Kidney tubule cell (primary cell): ENCODE results near the gene SETD6.

Experiments
- DNase-seq: peaks from one replicate; pipeline ENCODE4 v3.0.0-alpha.2; 2018; ENCODE audit warnings: low spot score

The SETD6 gene

GRCh38 chr16:58494981-58495520 is 20.3 kb upstream of the SETD6 start:
- peak; percentile 99 for DNase-seq

GRCh38 chr16:58495521-58496331 is 19.6 kb upstream of the SETD6 start:
- no peak for DNase-seq

GRCh38 chr16:58497468-58497867 is 17.8 kb upstream of the SETD6 start:
- no peak for DNase-seq

- no peak for DNase-seq
Measured at GRCh38 chr16:58497935-58498334, 17.4 kb upstream of the SETD6 start.

- no peak for DNase-seq
Measured at GRCh38 chr16:58498341-58499091, 16.8 kb upstream of the SETD6 start.

GRCh38 chr16:58499092-58499511 is 16.2 kb upstream of the SETD6 start:
- DNase-seq: no peak

- peak; percentile 93 for DNase-seq
Measured at GRCh38 chr16:58499615-58500351, 15.5 kb upstream of the SETD6 start, which contains the start of gene NDRG4. NDRG4 (plus strand) TSS chr16:58500143; CDS start chr16:58500249, 106 bp downstream.

GRCh38 chr16:58500430-58501241 is 14.7 kb upstream of the SETD6 start:
- DNase-seq: peak; percentile 18

- DNase-seq: peak; percentile 22
Measured at GRCh38 chr16:58501242-58502131, 13.8 kb upstream of the SETD6 start.

- no peak for DNase-seq
Measured at GRCh38 chr16:58502217-58502921, 12.9 kb upstream of the SETD6 start.

GRCh38 chr16:58503166-58503862 is 12.0 kb upstream of the SETD6 start:
- no peak for DNase-seq

- no peak for DNase-seq
Measured at GRCh38 chr16:58503863-58504688, 11.2 kb upstream of the SETD6 start.

GRCh38 chr16:58506241-58507194 is 8.8 kb upstream of the SETD6 start:
- DNase-seq: no peak

GRCh38 chr16:58507195-58507962 is 7.9 kb upstream of the SETD6 start:
- DNase-seq: no peak

- DNase-seq: no peak
Measured at GRCh38 chr16:58507963-58508670, 7.2 kb upstream of the SETD6 start.
